A549 treated with DMSO at 1 μM for 4 hours (cell line): ENCODE results near the gene ACTA1. TPM values are rescaled to one million over a fixed set of nuclear protein-coding genes. Genes with fewer than 3 reads are reported as not detected.

Source experiments
- total RNA-seq: library from RNA; stranded (reverse); fragments of 200-300 nt; extraction: Qiagen RNA extraction; gene quantifications from 5 replicates; pipeline ENCODE4 v1.2.3, GENCODE V29; 2022; ENCODE audit warnings: low read depth

The ACTA1 gene
- 0.12 to 0.22 TPM (median 0.16 TPM) in 4 of 5 replicates, not detected in the other for total RNA-seq

GRCh38 chr1:229434005-229434640 is at the start of gene ACTA1:
ACTA1 (minus strand) TSS chr1:229434094; CDS start chr1:229433115, 979 bp downstream.

Other genes with a start within 250 kb of the ACTA1 start
- gene RAB4A, start 163.0 kb downstream of the ACTA1 start, total RNA-seq, result 36.0 to 47.7 TPM (median 44.1 TPM) in 5 replicates
- 5.8 to 7.8 TPM (median 7.1 TPM) in 5 replicates for gene CCSAP, start 91.0 kb downstream of the ACTA1 start, total RNA-seq
- gene NUP133, start 74.2 kb upstream of the ACTA1 start, total RNA-seq, result 17.1 to 28.2 TPM (median 25.5 TPM) in 5 replicates
- 14.8 to 23.1 TPM (median 19.1 TPM) in 5 replicates for gene ABCB10, start 124.6 kb upstream of the ACTA1 start, total RNA-seq
- 20.8 to 26.2 TPM (median 23.8 TPM) in 5 replicates for gene TAF5L, start 192.0 kb upstream of the ACTA1 start, total RNA-seq
- 15.6 to 18.2 TPM (median 16.3 TPM) in 5 replicates for gene URB2, start 192.2 kb upstream of the ACTA1 start, total RNA-seq